HEK293 (cell line): ENCODE results near the gene IMMP2L.

Source experiments
- AEBP2 ChIP-seq: fragments of 450-650 bp; formaldehyde crosslinking; IDR thresholded peaks from 2 replicates; pipeline ENCODE4 v1.5.1; 2016; ENCODE audit warnings: missing biosample characterization, missing genetic modification characterization, borderline replicate concordance
- CTCF ChIP-seq: fragments of 450-650 bp; formaldehyde crosslinking; IDR thresholded peaks from 2 replicates; pipeline ENCODE4 v1.5.1; 2016; ENCODE audit warnings: missing biosample characterization, missing genetic modification characterization
- FEZF1 ChIP-seq: fragments of 450-650 bp; formaldehyde crosslinking; IDR thresholded peaks from 2 replicates; pipeline ENCODE4 v1.5.1; 2016; ENCODE audit warnings: missing biosample characterization, missing genetic modification characterization
- KLF10 ChIP-seq: fragments of 450-650 bp; IDR thresholded peaks from 2 replicates; pipeline ENCODE4 v1.5.1; 2018; ENCODE audit warnings: missing biosample characterization, mild to moderate bottlenecking, missing genetic modification characterization
- MEIS1 ChIP-seq: sonication (generic); formaldehyde crosslinking; IDR thresholded peaks from 2 replicates; pipeline ENCODE4 v1.8.1; 2022; ENCODE audit warnings: missing genetic modification reagents, mild to moderate bottlenecking, borderline replicate concordance
- MZF1 ChIP-seq: fragments of 450-650 bp; formaldehyde crosslinking; IDR thresholded peaks from 2 replicates; pipeline ENCODE4 v1.5.1; 2017; ENCODE audit warnings: missing biosample characterization, missing genetic modification characterization, borderline replicate concordance
- PATZ1 ChIP-seq: fragments of 450-650 bp; formaldehyde crosslinking; IDR thresholded peaks from 2 replicates; pipeline ENCODE4 v1.5.1; 2016; ENCODE audit warnings: missing biosample characterization, missing genetic modification characterization
- PRDM1 ChIP-seq: fragments of 450-650 bp; formaldehyde crosslinking; IDR thresholded peaks from 2 replicates; pipeline ENCODE4; 2016; ENCODE audit warnings: missing biosample characterization, missing genetic modification characterization
- TCF7L2 ChIP-seq: IDR thresholded peaks from 2 replicates; pipeline ENCODE4 v1.6.1; 2011; ENCODE audit warnings: low read depth, mild to moderate bottlenecking, inconsistent platforms, low read length, moderate library complexity, borderline replicate concordance
- ZBTB11 ChIP-seq: fragments of 450-650 bp; formaldehyde crosslinking; conservative IDR thresholded peaks from 2 replicates; pipeline ENCODE4 v1.5.1; 2016; ENCODE audit warnings: low read depth, missing biosample characterization, missing genetic modification characterization
- ZBTB44 ChIP-seq: fragments of 450-650 bp; IDR thresholded peaks from 2 replicates; pipeline ENCODE4 v1.5.1; 2018; ENCODE audit warnings: missing biosample characterization, mild to moderate bottlenecking, missing genetic modification characterization
- ZEB2 ChIP-seq: fragments of 450-650 bp; formaldehyde crosslinking; IDR thresholded peaks from 2 replicates; pipeline ENCODE4 v1.5.1; 2016; ENCODE audit warnings: missing biosample characterization, missing genetic modification characterization
- ZFP41 ChIP-seq: fragments of 450-650 bp; formaldehyde crosslinking; IDR thresholded peaks from 2 replicates; pipeline ENCODE4 v1.5.1; 2016; ENCODE audit warnings: missing biosample characterization, missing genetic modification characterization, borderline replicate concordance
- ZNF138 ChIP-seq: fragments of 450-650 bp; formaldehyde crosslinking; IDR thresholded peaks from 2 replicates; pipeline ENCODE4 v1.5.1; 2016; ENCODE audit warnings: missing biosample characterization, missing genetic modification characterization, borderline replicate concordance
- ZNF146 ChIP-seq: fragments of 450-650 bp; formaldehyde crosslinking; IDR thresholded peaks from 2 replicates; pipeline ENCODE4 v1.5.1; 2016; ENCODE audit warnings: missing biosample characterization, missing genetic modification characterization
- ZNF16 ChIP-seq: fragments of 450-650 bp; formaldehyde crosslinking; IDR thresholded peaks from 2 replicates; pipeline ENCODE4 v1.5.1; 2016; ENCODE audit warnings: low read depth, missing biosample characterization, missing genetic modification characterization
- ZNF174 ChIP-seq: fragments of 450-650 bp; formaldehyde crosslinking; IDR thresholded peaks from 2 replicates; pipeline ENCODE4 v1.5.0; 2017; ENCODE audit warnings: missing biosample characterization, mild to moderate bottlenecking, missing genetic modification characterization
- ZNF223 ChIP-seq: fragments of 450-650 bp; formaldehyde crosslinking; IDR thresholded peaks from 2 replicates; pipeline ENCODE4 v1.5.1; 2016; ENCODE audit warnings: missing biosample characterization, missing genetic modification characterization
- ZNF24 ChIP-seq: fragments of 450-650 bp; formaldehyde crosslinking; IDR thresholded peaks from 2 replicates; pipeline ENCODE4 v1.5.1; 2016; ENCODE audit warnings: missing biosample characterization, missing genetic modification characterization
- ZNF274 ChIP-seq, 2 experiments: fragments of 200-500 bp in 1 of 2; fragments of 450-650 bp in 1 of 2; sonication (Bioruptor generic) in 1 of 2; formaldehyde crosslinking in 1 of 2; IDR thresholded peaks; 2 replicates each; pipeline versions ENCODE4 v1.5.1 to v1.6.1; 2014 to 2016; ENCODE audit warnings: borderline replicate concordance in 1 of 2, inconsistent platforms in 1 of 2, low read length in 1 of 2, missing biosample characterization in 1 of 2, missing genetic modification characterization in 1 of 2
- ZNF362 ChIP-seq: fragments of 450-650 bp; formaldehyde crosslinking; IDR thresholded peaks from 2 replicates; pipeline ENCODE4 v1.5.1; 2016; ENCODE audit warnings: missing biosample characterization, missing genetic modification characterization
- ZNF596 ChIP-seq: fragments of 450-650 bp; IDR thresholded peaks from 2 replicates; pipeline ENCODE4 v1.5.0; 2018; ENCODE audit warnings: missing biosample characterization, mild to moderate bottlenecking, missing genetic modification characterization, moderate library complexity
- ZNF600 ChIP-seq: fragments of 450-650 bp; formaldehyde crosslinking; IDR thresholded peaks from 2 replicates; pipeline ENCODE4 v1.5.1; 2016; ENCODE audit warnings: missing biosample characterization, missing genetic modification characterization
- ZNF704 ChIP-seq: fragments of 450-650 bp; formaldehyde crosslinking; IDR thresholded peaks from 2 replicates; pipeline ENCODE4 v1.5.1; 2016; ENCODE audit warnings: missing biosample characterization, missing genetic modification characterization
- ZNF768 ChIP-seq: fragments of 450-650 bp; formaldehyde crosslinking; IDR thresholded peaks from 2 replicates; pipeline ENCODE4 v1.5.1; 2018; ENCODE audit warnings: missing biosample characterization, mild to moderate bottlenecking, missing genetic modification characterization
- ZSCAN16 ChIP-seq: fragments of 450-650 bp; formaldehyde crosslinking; IDR thresholded peaks from 2 replicates; pipeline ENCODE4 v1.5.1; 2016; ENCODE audit warnings: missing biosample characterization, missing genetic modification characterization

The IMMP2L gene

GRCh38 chr7:111561904-111562732, at the start of gene IMMP2L (continued):
- no peak for TF ChIP-seq KLF10 (tag by site-specific recombination)
- TF ChIP-seq ZNF24: no peak
- TF ChIP-seq ZBTB44: no peak; the same call in 1 of the 2 replicates
- TF ChIP-seq ZNF704 (tag by site-specific recombination): no peak
- TF ChIP-seq MZF1 (tag by site-specific recombination): no peak
- TF ChIP-seq ZBTB11 (tag by site-specific recombination): no peak
- TF ChIP-seq ZEB2 (tag by site-specific recombination): no peak; the same call in 1 of the 2 replicates
- TF ChIP-seq ZNF596 (tag by site-specific recombination): no peak
- no peak for TF ChIP-seq FEZF1
- TF ChIP-seq ZNF223 (tag by site-specific recombination): no peak
- no peak for TF ChIP-seq PRDM1 (tag by site-specific recombination)
- no peak for TF ChIP-seq ZNF274 (IDR thresholded peaks at IDR 0.05; ENCODE audit: low read length)
- no peak for TF ChIP-seq ZNF274 (tag by site-specific recombination; IDR thresholded peaks at IDR 0.05; ENCODE audit: borderline replicate concordance)
- TF ChIP-seq ZNF146 (tag by site-specific recombination): no peak
- no peak for TF ChIP-seq ZNF138 (tag by site-specific recombination)
- no peak for TF ChIP-seq TCF7L2
- peak; percentile 86 for TF ChIP-seq CTCF (tag by site-specific recombination)
- no peak for TF ChIP-seq ZNF768 (tag by site-specific recombination)
- no peak for TF ChIP-seq MEIS1 (CRISPR knock-in tag)
- TF ChIP-seq PATZ1 (tag by site-specific recombination): peak; percentile 66
- no peak for TF ChIP-seq ZFP41
- no peak for TF ChIP-seq ZNF362 (tag by site-specific recombination)
- TF ChIP-seq ZNF16 (tag by site-specific recombination): no peak
- no peak for TF ChIP-seq ZNF174 (tag by site-specific recombination)
- no peak for TF ChIP-seq ZSCAN16
- no peak for TF ChIP-seq AEBP2
- TF ChIP-seq ZNF600 (tag by site-specific recombination): peak; percentile 56; the same call in 1 of the 2 replicates
